ENCODE measurements around the gene CCDC197. TPM values are rescaled to one million over a fixed set of nuclear protein-coding genes. Genes with fewer than 3 reads are reported as not detected.

CCDC197 gene
- total RNA-seq, 1 donor from 2014 or later, result not detected

DNA sequence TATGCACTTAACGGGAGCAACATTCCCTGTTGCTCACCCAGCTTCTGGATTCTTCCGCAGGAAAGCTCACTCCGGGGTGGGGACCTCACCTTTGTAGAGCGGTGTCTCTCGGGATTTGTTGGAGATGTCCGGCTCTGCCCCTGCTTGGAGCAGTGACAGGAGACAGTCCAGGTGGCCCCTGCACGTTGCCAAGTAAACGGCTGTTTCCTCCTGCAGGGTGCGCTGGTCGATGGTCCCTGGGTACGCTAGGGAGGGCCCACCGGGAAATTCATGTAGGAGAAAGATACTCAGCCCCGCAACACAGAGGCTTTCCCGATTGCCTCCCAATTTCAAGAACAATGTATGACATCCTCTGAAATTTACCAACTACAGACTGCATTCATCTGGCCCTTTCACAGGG, 43.8 kb upstream of the CCDC197 start:
- no peaks in the 10 kb centered on the region for H3K36me3 Mint-ChIP-seq
- H3K27ac Mint-ChIP-seq, result no peak overlapping the region
- peaks cover 11% of the 10 kb centered on the region for H3K4me1 Mint-ChIP-seq (ENCODE audit: unreplicated experiment)
- no peak overlapping the region for H3K4me3 Mint-ChIP-seq
- TF ChIP-seq CTCF (conservative IDR thresholded peaks at IDR 0.05), result no peak
- no peaks in the 10 kb centered on the region for H3K9me3 Mint-ChIP-seq
- H3K27me3 Mint-ChIP-seq, result no peaks in the 10 kb centered on the region
- no peak for DNase-seq (ENCODE audit: extremely low spot score, unreplicated experiment)

- DNase-seq (ENCODE audit: extremely low spot score, unreplicated experiment), result no peak
- no peaks in the 10 kb centered on the region for H3K27me3 Mint-ChIP-seq
Observed at GRCh38 chr14:93953739-93954515, 43.2 kb upstream of the CCDC197 start.

DNA sequence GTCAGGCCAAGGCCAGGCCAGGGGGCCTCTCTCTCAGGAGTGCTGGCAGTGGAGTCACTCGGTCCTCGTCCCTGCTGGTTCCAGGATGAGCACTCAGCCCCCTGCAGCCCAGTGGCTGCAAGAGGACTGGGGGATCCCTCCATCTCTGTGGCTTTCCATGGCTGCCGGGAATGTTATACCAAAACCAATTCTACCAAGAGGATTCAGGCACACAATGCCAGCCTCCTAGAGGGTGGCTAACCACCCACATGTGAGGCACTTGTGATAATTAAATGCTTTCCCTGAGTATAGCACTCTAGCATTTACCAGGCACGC, 42.6 kb upstream of the CCDC197 start:
- H3K4me1 Mint-ChIP-seq (ENCODE audit: unreplicated experiment), result peaks cover 16% of the 10 kb centered on the region
- no peaks in the 10 kb centered on the region for H3K9me3 Mint-ChIP-seq
- H3K4me3 Mint-ChIP-seq, result no peak overlapping the region
- DNase-seq (ENCODE audit: extremely low spot score, unreplicated experiment), result no peak
- no peak overlapping the region for H3K27ac Mint-ChIP-seq
- TF ChIP-seq CTCF (conservative IDR thresholded peaks at IDR 0.05), result no peak
- H3K27me3 Mint-ChIP-seq, result no peaks in the 10 kb centered on the region
- no peaks in the 10 kb centered on the region for H3K36me3 Mint-ChIP-seq

More at GRCh38 chr14:93953739-93954515, 43.2 kb upstream of the CCDC197 start:
- no peak for TF ChIP-seq CTCF (conservative IDR thresholded peaks at IDR 0.05)
- Mint-ChIP-seq H3K27ac (no peak overlapping the region), H3K36me3 (no peaks in the 10 kb centered on the region), H3K4me3 (no peak overlapping the region), H3K9me3 (no peaks in the 10 kb centered on the region), H3K4me1 (ENCODE audit: unreplicated experiment) (peaks cover 12% of the 10 kb centered on the region)

- H3K4me1 Mint-ChIP-seq (ENCODE audit: unreplicated experiment), result peaks cover 16% of the 10 kb centered on the region
- no peak overlapping the region for H3K4me3 Mint-ChIP-seq
- no peaks in the 10 kb centered on the region for H3K9me3 Mint-ChIP-seq
Observed at GRCh38 chr14:93954900-93955849, 41.9 kb upstream of the CCDC197 start.

More at GRCh38 chr14:93954900-93955849, 41.9 kb upstream of the CCDC197 start:
- no peak for TF ChIP-seq CTCF (conservative IDR thresholded peaks at IDR 0.05)
- no peak overlapping the region for H3K27ac Mint-ChIP-seq
- H3K27me3 Mint-ChIP-seq, result no peaks in the 10 kb centered on the region
- no peak for DNase-seq (ENCODE audit: extremely low spot score, unreplicated experiment)
- H3K36me3 Mint-ChIP-seq, result no peaks in the 10 kb centered on the region
